ENCODE data around the gene NDUFAF8.

DNA sequence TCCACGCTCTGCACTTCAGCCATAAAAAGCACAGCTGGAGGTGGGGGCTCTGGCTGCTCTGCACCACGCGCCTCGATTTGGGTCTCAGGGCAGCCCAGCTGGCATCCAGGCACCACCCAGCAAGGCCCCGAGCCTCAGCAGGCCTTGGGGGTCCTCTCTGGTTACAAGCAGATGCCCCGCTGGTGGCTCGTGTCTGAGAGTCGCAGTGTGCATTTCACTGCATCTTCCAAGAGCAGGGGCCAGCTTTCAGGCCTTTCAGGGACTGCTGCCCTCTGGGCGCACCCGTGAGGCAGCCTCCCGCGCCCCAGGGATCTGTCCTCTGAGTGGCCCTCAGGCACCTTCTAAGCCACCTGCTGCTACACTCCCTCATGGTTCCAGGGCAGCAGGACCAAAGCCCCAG lies 25.5 kb downstream of the NDUFAF8 start:
- TF ChIP-seq, protein P1, sequence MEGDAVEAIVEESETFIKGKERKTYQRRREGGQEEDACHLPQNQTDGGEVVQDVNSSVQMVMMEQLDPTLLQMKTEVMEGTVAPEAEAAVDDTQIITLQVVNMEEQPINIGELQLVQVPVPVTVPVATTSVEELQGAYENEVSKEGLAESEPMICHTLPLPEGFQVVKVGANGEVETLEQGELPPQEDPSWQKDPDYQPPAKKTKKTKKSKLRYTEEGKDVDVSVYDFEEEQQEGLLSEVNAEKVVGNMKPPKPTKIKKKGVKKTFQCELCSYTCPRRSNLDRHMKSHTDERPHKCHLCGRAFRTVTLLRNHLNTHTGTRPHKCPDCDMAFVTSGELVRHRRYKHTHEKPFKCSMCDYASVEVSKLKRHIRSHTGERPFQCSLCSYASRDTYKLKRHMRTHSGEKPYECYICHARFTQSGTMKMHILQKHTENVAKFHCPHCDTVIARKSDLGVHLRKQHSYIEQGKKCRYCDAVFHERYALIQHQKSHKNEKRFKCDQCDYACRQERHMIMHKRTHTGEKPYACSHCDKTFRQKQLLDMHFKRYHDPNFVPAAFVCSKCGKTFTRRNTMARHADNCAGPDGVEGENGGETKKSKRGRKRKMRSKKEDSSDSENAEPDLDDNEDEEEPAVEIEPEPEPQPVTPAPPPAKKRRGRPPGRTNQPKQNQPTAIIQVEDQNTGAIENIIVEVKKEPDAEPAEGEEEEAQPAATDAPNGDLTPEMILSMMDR (IDR thresholded peaks at IDR 0.05; ENCODE audit: borderline replicate concordance, extremely low read depth, low read length, poor library complexity, severe bottlenecking): no peak
- TF ChIP-seq EZH2 (IDR thresholded peaks at IDR 0.05; ENCODE audit: borderline replicate concordance, low read depth, low read length, severe bottlenecking): no peak

All from DND-41 (cell line).